ENCODE measurements around the gene ZNF35.
"Not testable (repeated sequence)": the region's sequence is repeated elsewhere in the genome, so short reads cannot be mapped to it uniquely, and the experiment has no call there.

Gene ZNF35

DNA sequence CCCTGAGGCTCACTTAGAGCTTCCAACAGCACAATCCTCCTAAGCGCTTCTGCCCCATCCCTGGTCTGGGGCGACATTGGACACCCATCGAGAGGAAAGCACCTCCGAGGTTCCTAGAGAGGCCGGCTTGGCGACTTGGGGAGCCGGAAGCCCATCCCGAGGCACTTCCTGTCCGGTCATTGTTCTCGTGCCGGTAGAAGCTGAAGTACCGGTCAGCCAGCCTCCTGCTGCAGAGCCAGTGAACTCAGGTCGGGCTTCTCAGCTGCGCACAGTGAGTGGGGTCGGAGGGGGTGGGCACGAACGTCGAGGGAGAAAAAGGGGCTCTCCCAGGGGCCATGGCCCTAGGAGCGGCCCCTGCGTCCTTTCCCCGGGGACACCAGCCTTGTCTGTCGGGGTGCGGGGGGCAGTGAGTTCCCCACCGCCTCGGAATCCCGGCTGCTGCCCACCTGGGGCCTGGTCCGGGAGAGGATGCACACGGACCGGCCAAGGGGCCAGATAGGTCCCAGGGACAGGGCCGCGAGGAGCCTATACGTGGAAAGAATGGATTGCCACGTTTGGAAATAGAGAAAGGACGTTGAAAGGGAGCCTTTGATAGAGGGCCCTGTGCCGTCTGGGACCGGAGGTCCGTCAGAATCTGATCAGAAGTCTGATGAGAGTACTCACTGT lies at the start of gene ZNF35:
ZNF35 (plus strand) TSS at position 169 of the 666 bp plus-strand sequence. CDS start 2,336 bp downstream, outside the sequence.
- in situ Hi-C loops (cut with HindIII; ENCODE audit: low sequenced_read_pairs): no loop called here

DNA sequence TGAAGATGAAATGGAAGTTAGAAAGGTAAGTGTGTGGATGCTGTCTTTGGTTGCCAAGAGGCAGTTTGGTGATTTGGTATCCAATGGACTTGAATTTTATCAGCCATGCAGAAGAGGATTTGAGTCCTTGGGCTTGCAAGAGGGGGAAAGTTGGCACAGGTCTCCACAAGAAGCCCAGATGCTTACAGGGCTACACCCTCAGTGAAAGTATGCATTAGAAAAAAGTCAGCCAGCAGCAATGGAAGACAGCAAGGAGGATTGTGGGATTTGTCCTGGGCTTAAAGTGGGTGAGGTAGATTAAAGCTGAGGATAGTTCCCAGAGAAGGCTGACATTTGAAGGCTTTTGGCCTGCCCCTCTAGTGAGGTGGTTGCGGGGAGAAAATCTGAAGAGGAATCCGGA lies 46.8 kb upstream of the ZNF35 start:
- in situ Hi-C loops (cut with HindIII; ENCODE audit: low sequenced_read_pairs): no loop called here

DNA sequence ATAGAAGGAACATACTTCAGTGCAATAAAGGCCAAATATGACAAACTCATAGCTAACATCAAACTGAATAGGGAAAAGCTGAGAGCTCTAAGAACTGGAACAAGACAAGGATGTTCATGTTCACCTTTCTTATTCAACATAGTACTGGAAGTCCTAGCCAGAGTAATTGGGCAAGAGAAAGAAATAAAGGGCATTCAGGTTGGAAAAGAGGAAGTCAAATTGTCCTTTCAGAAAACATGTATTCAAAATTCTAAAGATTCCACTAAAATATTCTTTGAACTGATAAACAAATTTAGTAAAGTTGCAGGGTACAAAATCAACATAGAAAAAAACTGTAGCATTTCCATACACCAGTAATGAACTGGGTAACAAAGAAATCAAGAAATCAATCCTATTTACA lies 35.9 kb upstream of the ZNF35 start:
- in situ Hi-C loops (cut with HindIII; ENCODE audit: low sequenced_read_pairs): no loop called here

DNA sequence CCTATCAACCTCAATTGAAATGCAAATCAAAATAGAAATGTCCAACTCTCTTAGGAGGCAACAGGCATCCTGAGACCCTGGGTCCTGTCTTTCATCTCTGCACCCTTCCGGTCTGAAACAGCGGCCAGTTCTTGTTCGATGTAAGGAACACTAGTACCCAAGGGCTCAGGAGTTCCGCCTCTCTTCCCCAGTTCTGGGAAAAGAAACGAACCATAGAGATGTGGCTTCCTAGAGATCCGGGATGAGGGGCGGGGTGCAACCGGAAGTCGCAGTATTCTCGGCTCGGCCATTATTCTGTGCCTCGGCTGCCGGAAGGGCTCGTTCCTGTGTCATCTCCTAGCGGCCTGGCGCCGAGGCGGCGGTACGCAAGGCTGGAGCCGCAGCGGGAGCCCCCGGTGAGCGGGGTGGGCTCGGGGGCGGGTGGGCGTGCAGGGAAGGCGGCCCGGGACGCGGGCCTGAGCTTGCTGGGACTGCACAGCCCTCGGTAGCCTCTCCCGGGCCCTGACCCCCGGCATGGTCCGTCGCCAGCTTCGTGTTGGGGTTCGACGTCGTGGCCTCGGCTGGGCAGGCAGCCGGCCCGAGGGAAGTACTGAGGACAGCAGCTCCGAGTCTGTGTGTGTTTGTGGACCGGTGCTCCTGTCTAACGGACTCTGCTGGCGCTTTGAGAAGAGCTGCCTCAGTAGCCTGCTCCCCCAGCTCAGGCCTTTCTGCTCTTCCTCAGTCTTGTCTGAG lies 23.6 kb upstream of the ZNF35 start, which contains the start of gene ZNF197:
ZNF197 (plus strand) TSS at position 288 of the 732 bp plus-strand sequence. CDS start 4,119 bp downstream, outside the sequence.
- in situ Hi-C loops (cut with HindIII; ENCODE audit: low sequenced_read_pairs): no loop called here

DNA sequence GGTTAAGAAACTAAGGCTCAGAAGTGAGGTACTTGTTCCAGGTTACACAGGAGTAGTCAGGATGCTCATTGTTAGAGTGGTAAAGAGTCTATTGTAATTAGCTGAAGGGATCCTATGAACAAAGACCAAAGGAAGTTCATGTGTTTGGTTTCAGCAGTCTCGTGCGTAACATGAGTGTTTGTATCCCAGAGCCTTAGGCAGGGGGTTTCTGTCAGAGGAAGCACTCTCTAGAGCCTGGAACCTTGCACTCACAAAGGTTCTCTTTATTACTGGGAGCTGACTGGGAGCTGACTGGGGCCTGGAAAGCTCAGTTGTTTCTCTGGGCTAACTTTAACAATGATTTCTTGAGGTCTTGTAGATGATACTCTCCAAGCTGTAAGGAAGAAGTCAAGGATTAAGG lies 19.8 kb upstream of the ZNF35 start:
- in situ Hi-C loops (cut with HindIII; ENCODE audit: low sequenced_read_pairs): no loop called here

DNA sequence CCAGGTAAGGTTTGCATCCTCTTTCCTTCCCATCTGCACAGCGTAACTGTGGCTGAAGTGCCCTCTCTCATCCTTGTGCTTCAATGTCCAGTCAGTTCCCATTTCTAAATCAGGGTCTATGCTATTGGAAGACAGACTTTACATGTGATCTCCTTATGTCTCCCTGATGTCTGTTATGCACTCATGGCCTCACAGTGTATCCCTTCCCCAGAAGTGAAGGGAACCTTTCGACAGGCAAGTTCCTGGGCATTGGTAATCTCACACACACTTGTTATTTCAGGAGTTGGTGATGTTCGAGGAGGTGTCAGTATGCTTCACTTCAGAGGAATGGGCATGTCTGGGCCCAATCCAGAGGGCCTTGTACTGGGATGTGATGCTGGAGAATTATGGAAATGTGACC lies 16.3 kb upstream of the ZNF35 start:
- in situ Hi-C loops (cut with HindIII; ENCODE audit: low sequenced_read_pairs): loop anchor here (5.0 kb wide), 1 partner anchor 100 kb away; no protein-coding TSS in a partner anchor

DNA sequence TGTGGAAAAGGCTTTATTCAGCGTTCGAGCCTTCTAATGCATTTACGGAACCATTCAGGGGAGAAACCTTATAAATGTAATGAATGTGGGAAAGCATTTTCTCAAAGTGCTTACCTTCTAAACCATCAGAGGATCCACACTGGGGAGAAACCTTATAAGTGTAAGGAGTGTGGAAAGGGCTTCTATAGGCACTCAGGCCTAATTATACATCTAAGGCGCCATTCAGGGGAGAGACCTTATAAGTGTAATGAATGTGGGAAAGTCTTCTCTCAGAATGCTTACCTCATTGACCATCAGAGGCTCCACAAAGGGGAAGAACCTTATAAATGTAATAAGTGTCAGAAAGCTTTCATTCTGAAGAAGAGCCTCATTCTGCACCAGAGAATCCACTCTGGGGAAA lies 6.2 kb upstream of the ZNF35 start:
- in situ Hi-C loops (cut with HindIII; ENCODE audit: low sequenced_read_pairs): no loop called here

DNA sequence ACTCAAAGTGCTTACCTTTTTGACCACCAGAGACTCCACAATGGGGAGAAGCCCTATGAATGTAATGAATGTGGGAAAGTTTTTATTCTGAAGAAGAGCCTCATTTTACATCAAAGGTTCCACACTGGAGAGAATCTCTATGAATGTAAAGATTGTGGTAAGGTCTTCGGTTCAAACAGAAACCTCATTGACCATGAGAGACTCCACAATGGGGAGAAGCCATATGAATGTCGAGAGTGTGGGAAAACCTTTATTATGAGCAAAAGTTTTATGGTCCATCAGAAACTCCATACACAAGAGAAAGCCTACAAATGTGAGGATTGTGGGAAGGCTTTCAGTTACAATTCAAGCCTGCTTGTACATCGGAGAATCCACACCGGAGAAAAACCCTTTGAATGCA lies 5.5 kb upstream of the ZNF35 start:
- in situ Hi-C loops (cut with HindIII; ENCODE audit: low sequenced_read_pairs): no loop called here

DNA sequence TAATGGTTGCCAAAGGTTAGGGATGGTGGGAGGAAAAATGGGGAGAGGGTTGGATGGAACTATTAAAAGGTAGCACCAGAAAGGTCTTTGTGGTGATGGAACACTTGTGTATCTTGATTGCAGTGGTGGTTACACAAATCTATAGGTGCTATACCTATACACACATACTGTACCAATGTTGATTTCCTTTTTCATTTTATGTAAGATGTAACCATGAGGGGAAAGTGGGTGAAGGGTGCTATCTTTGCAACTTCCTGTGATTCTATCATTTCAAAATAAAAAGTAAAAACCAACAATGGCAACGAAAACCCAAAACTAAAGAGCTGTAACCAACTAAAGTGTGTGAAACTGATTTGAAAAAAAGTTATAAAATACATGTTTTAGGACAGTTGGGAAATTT lies 761 bp upstream of the ZNF35 start:
- in situ Hi-C loops (cut with HindIII; ENCODE audit: low sequenced_read_pairs): no loop called here

DNA sequence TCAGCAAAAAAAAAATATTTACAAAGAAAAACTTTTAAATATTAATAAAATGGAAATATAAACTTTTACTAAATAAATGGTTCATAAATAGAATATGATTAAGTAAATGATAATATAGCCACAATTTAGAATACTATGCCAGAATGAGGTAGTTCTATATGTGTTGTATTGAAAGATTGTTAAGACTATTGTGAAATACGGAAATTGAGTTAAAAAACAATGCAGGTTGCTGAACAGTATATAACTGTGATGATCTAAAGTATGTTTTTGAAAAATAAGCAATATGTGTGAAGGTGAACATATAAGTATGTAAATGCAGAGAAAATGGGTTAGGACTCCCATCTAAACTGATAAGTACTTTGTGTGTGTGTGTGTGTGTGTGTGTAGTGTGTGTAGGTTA lies 1.2 kb downstream of the ZNF35 start:
- in situ Hi-C loops (cut with HindIII; ENCODE audit: low sequenced_read_pairs): no loop called here

DNA sequence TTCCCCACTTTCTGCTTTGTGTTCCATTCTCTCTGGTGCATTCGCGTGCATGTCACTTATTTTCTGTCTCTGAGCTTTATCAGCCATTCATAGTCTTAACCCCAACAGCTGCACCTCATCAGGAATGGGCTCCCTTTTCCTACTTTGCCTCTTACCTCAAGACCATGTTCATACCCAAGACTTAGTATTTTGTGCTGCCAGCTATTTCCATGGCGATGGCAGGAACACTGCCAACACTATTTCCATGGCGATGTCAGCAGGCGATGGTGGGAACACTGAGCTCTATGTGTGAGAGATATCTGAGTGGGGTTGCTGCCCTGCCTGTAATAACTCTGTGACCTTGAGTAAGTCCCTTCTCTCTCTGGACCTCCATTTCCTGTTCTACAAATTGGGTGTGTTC lies 5.5 kb downstream of the ZNF35 start:
- in situ Hi-C loops (cut with HindIII; ENCODE audit: low sequenced_read_pairs): no loop called here

DNA sequence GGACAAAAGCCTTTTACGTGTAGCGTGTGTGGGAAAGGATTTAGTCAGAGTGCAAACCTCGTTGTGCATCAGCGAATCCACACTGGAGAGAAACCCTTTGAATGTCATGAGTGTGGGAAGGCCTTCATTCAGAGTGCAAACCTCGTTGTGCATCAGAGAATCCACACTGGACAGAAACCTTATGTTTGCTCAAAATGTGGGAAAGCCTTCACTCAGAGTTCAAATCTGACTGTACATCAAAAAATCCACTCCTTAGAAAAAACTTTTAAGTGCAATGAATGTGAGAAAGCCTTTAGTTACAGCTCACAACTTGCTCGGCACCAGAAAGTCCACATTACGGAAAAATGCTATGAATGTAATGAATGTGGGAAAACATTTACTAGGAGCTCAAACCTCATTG lies 10.5 kb downstream of the ZNF35 start:
- in situ Hi-C loops (cut with HindIII; ENCODE audit: low sequenced_read_pairs): no loop called here

DNA sequence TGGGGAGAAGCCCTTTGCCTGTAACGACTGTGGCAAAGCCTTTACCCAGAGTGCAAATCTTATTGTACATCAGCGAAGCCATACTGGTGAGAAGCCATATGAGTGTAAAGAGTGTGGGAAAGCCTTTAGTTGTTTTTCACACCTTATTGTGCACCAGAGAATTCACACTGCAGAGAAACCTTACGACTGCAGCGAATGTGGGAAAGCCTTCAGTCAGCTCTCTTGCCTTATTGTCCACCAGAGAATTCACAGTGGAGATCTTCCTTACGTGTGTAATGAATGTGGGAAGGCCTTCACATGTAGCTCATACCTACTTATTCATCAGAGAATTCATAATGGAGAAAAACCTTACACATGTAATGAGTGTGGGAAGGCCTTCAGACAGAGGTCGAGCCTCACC lies 10.9 kb downstream of the ZNF35 start:
- in situ Hi-C loops (cut with HindIII; ENCODE audit: low sequenced_read_pairs): no loop called here

DNA sequence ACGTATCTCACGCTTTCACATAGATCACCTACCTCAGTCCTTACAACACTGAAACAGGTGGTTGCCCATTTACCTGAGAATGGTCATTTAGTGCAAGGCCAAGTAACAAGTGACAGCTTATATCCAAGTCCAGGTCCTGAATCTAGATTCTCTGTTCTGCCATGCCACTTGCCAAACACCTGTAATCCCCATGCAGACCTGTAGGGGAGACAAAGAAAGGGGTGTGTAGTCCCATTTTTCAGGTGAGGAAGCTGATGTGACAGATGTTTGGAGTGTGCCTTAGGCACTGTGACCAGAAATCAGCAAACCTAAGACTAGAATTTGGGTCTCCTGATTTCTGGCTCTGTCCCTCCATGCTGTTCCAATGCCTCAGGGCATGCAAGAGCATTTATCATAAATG lies 12.7 kb downstream of the ZNF35 start:
- in situ Hi-C loops (cut with HindIII; ENCODE audit: low sequenced_read_pairs): no loop called here

DNA sequence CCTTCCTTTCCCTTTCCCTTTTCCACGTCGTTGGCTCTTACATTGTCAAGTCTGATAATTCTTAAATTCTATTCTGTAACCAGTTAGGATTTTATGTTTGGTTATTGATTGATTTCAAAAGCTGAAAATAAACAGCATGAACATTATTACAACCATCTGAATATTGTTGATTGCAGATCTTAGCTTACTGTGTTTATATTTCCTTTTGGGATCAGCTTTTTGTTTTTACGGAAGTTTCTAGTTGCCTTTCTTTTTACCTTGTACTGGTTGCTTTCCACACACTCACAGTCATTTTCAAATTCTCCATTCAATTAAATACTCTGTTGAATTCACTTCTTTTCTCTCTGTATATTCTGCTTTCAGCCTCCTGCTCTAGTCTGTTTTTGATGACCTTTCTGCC lies 16.6 kb downstream of the ZNF35 start:
- in situ Hi-C loops (cut with HindIII; ENCODE audit: low sequenced_read_pairs): no loop called here

DNA sequence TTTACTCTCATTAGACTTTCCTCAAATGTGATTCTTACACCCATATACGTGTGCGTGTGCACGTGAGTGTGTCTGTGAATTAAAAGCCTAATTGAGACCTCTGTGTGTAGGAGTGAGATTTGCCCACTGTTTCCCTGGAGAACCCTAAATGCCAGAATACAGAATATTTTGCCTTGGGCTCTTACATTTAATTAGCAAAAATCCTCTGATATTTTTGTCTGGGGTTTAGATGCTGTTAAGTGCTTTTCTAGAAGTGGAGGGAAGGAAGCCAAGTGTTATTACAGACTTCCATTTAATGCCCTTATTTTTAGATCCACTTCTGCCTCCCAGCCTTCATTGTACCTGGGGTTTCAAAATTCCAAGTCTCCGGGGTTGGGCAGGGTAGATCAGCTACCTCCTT lies 17.8 kb downstream of the ZNF35 start:
- in situ Hi-C loops (cut with HindIII; ENCODE audit: low sequenced_read_pairs): no loop called here

DNA sequence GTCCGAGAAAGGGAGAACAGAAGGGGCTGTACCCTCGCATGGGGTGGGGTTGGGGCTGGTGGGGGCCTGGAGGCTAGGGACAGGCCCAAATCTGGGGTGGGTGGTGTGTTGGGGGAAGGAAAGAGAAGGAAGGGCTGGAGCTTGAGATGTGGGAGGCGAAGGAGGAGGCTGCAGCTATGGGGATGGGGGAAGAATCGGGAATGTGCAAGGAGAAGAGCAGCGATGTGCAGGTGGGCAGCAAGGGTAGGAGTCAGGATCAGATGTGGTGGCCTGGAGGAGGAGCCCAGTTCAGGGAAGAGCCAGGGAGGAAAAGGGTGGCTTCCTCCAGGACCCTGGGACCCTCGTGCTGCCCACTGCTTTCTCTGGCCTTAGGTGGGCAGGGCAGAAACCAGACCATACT lies 21.2 kb downstream of the ZNF35 start:
- in situ Hi-C loops (cut with HindIII; ENCODE audit: low sequenced_read_pairs): no loop called here

DNA sequence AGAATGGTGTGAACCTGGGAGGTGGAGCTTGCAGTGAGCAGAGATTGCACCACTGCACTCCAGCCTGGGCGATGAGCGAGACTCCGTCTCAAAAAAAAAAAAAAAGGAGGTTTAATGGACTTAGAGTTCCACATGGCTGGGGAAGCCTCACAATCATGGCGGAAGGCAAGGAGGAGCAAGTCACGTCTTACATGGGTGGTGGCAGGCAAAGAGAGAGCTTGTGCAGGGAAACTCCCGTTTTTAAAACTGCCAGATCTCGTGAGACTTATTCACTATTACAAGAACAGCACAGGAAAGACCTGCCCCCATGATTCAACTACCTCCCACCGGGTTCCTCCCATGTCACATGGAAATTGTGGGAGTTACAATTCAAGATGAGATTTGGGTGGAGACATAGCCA lies 24.9 kb downstream of the ZNF35 start:
- in situ Hi-C loops (cut with HindIII; ENCODE audit: low sequenced_read_pairs): not testable (repeated sequence)

DNA sequence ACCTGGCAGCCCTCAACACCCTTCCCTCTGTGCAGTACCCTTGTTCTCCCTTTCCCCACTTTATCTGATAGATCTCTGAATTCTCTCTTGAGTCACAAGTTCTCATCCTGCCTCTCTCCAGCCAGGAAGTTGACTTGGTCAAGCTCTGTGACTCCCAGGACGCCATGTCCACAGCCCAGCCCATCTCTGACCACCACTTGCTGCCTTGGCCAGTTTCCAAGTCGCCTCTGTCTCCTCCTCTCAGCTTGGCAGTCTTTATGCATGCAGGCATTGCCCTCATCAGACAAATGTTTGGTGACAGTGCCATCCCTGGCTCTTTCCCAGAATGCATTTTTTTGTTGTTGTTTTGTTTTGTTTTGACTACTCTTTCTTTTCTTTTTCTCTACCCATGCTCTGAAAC lies 25.7 kb downstream of the ZNF35 start:
- in situ Hi-C loops (cut with HindIII; ENCODE audit: low sequenced_read_pairs): no loop called here

DNA sequence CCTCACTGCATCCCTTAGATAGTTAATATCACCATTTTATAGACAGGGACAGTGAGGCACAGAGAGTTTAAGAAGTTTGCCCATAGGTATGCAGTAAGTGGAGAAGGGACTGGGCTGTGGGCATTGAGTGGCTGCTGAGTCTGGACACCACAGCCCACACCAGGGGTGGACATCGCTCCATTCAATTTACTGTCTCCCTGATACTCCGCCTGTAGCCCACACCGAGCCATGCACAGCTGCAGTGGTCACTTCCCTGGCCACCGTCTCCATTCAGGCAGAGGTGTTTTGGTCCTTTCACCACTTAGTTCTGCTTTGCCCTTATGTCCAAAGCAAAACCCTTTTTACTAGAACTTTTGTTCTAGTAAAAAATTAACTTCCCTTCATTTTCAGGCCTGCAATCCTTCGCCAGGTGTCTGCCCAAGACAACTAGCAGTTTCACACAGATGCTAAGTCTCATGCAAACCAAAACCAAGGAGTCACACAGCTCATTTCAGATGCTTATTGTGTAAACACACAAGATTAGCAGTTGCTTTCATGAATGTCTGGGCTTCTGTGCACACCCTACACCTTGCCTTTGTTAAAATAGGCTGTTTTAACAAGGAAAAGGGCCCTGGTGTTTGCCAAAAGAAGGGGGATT lies 30.1 kb downstream of the ZNF35 start:
- in situ Hi-C loops (cut with HindIII; ENCODE audit: low sequenced_read_pairs): no loop called here

DNA sequence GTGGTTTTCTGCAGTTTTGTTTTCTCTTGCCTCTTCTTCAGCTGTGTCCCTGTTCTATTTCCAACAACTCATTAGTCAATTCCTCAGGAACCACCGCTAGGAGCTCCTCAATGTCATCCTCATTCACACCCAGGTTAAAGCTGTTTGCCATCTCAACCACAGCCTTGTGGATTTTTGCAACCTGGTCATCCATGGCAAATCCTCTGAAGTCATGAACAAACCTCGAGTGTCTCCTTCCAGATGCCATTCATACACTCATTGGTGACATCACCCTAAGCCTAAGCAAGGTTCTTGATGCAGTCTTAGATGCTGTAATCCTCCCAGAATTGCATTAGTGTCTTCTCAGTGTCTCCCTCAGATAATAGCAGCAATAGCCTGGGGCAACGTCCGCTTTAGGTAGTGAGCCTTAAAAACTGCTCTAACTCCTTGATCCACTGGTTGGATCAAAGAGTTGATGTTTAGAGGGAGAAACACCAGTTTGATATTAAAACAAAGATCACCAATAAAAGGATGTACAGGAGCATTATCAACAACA lies 32.5 kb downstream of the ZNF35 start:
- in situ Hi-C loops (cut with HindIII; ENCODE audit: low sequenced_read_pairs): loop anchor here (5.0 kb wide), 1 partner anchor 36 kb away; no protein-coding TSS in a partner anchor
